KMS-11 (cell line): ENCODE data around the gene PCNX4.

Experiments
- H2AFZ ChIP-seq: fragments of 200-600 bp; sonication (generic); 2 replicates; pipeline ENCODE4 v1.6.1; 2016; ENCODE audit warnings: antibody characterized with exemption, mixed run types, low read depth
- H3K27ac ChIP-seq: fragments of 200-600 bp; sonication (generic); 2 replicates; pipeline ENCODE4 v1.6.1; 2016; ENCODE audit warnings: mild to moderate bottlenecking, mixed run types
- H3K27me3 ChIP-seq: fragments of 200-600 bp; sonication (generic); 2 replicates; pipeline ENCODE4 v1.6.1; 2017; ENCODE audit warnings: mild to moderate bottlenecking, low read depth, mixed run types, moderate library complexity; ENCODE audit not compliant: insufficient read depth
- H3K36me3 ChIP-seq: fragments of 200-600 bp; sonication (generic); 2 replicates; pipeline ENCODE4 v1.6.1; 2017; ENCODE audit warnings: mild to moderate bottlenecking, mixed run types; ENCODE audit not compliant: insufficient read depth
- H3K4me1 ChIP-seq: fragments of 200-600 bp; sonication (generic); 2 replicates; pipeline ENCODE4 v1.6.1; 2016; ENCODE audit warnings: mild to moderate bottlenecking, low read depth, mixed run types; ENCODE audit not compliant: poor library complexity, severe bottlenecking
- H3K4me2 ChIP-seq: fragments of 200-600 bp; sonication (generic); 2 replicates; pipeline ENCODE4 v1.7.0; 2016; ENCODE audit warnings: mild to moderate bottlenecking, mixed run types
- H3K4me3 ChIP-seq: fragments of 200-600 bp; sonication (generic); IDR thresholded peaks from 2 replicates; pipeline ENCODE4 v1.6.1; 2017; ENCODE audit warnings: low read depth, low read length, mixed read lengths; ENCODE audit not compliant: insufficient read depth
- H3K79me2 ChIP-seq: fragments of 200-600 bp; sonication (generic); 2 replicates; pipeline ENCODE4 v1.6.1; 2016; ENCODE audit warnings: low read depth, mixed run types; ENCODE audit not compliant: insufficient read depth
- H3K9ac ChIP-seq: fragments of 200-600 bp; sonication (generic); 2 replicates; pipeline ENCODE4 v1.6.1; 2016; ENCODE audit warnings: mild to moderate bottlenecking, mixed run types
- H4K20me1 ChIP-seq: fragments of 200-600 bp; sonication (generic); 2 replicates; pipeline ENCODE4 v1.6.1; 2016; ENCODE audit warnings: mild to moderate bottlenecking, mixed run types; ENCODE audit not compliant: insufficient read depth
- CTCF ChIP-seq: fragments of 200-600 bp; sonication (generic); conservative IDR thresholded peaks from 2 replicates; pipeline ENCODE4 v1.6.1; 2017; ENCODE audit warnings: low read depth, mild to moderate bottlenecking, antibody characterized with exemption, low read length, moderate library complexity, mixed read lengths

PCNX4 gene

GRCh38 chr14:60092526-60092920 is 800 bp downstream of the PCNX4 start:
- Histone ChIP-seq H3K36me3 (no peaks in the 10 kb centered on the region), H3K27ac (peak overlapping the region; percentile 96), H3K4me1 (peaks cover 26% of the 10 kb centered on the region), H2AFZ (peak overlapping the region; percentile 87), H4K20me1 (no peaks in the 10 kb centered on the region), H3K4me2 (peak overlapping the region; percentile 84), H3K9ac (peak overlapping the region; percentile 86), H3K79me2 (peaks cover 43% of the 10 kb centered on the region), H3K4me3 (peak overlapping the region; percentile 17), H3K27me3 (no peaks in the 10 kb centered on the region)
- TF ChIP-seq CTCF = no peak

- Histone ChIP-seq H4K20me1 (no peaks in the 10 kb centered on the region), H3K27me3 (no peaks in the 10 kb centered on the region), H3K4me1 (peaks cover 26% of the 10 kb centered on the region), H3K4me2 (peak overlapping the region; percentile 84), H2AFZ (peak overlapping the region; percentile 87; the same call in 1 of the 2 replicates), H3K27ac (peak overlapping the region; percentile 96), H3K79me2 (peaks cover 43% of the 10 kb centered on the region), H3K9ac (peak overlapping the region; percentile 86), H3K36me3 (no peaks in the 10 kb centered on the region), H3K4me3 (peak overlapping the region; percentile 17)
- no peak for TF ChIP-seq CTCF
Measured at GRCh38 chr14:60093080-60093479, 1.4 kb downstream of the PCNX4 start.

- Histone ChIP-seq H3K27ac (peak overlapping the region; percentile 96; the same call in 1 of the 2 replicates), H2AFZ (no peak overlapping the region; the same call in 1 of the 2 replicates), H3K79me2 (peaks cover 43% of the 10 kb centered on the region), H3K27me3 (no peaks in the 10 kb centered on the region), H3K4me1 (peaks cover 26% of the 10 kb centered on the region), H3K4me3 (no peak overlapping the region), H4K20me1 (no peaks in the 10 kb centered on the region), H3K36me3 (no peaks in the 10 kb centered on the region), H3K4me2 (peak overlapping the region; percentile 84), H3K9ac (peak overlapping the region; percentile 86; the same call in 1 of the 2 replicates)
- no peak for TF ChIP-seq CTCF
Measured at GRCh38 chr14:60093606-60094005, 1.9 kb downstream of the PCNX4 start.

GRCh38 chr14:60094306-60094897 is 2.7 kb downstream of the PCNX4 start:
- H3K4me1 ChIP-seq = peaks cover 26% of the 10 kb centered on the region
- H3K9ac ChIP-seq = no peak overlapping the region
- peak overlapping the region; percentile 84 for H3K4me2 ChIP-seq
- H3K36me3 ChIP-seq = no peaks in the 10 kb centered on the region
- no peak for TF ChIP-seq CTCF
- no peaks in the 10 kb centered on the region for H3K27me3 ChIP-seq
- H2AFZ ChIP-seq = no peak overlapping the region
- H3K27ac ChIP-seq = no peak overlapping the region
- H4K20me1 ChIP-seq = no peaks in the 10 kb centered on the region
- no peak overlapping the region for H3K4me3 ChIP-seq
- H3K79me2 ChIP-seq = peaks cover 47% of the 10 kb centered on the region
